HepG2 (cell line): Measurements from ENCODE around the gene COQ10B. TPM values are rescaled to one million over a fixed set of nuclear protein-coding genes. Genes with fewer than 3 reads are reported as not detected.

Source experiments
- ARNT ChIP-seq: fragments of 450-650 bp; IDR thresholded peaks from 2 replicates; pipeline ENCODE4 v1.6.1; 2017
- CHCHD3 ChIP-seq: sonication (generic); formaldehyde crosslinking; IDR thresholded peaks from 2 replicates; pipeline ENCODE4 v1.8.0; 2022; ENCODE audit warnings: mild to moderate bottlenecking, missing genetic modification reagents, moderate library complexity
- DMAP1 ChIP-seq: IDR thresholded peaks from 2 replicates; pipeline ENCODE4 v1.6.1; 2016
- ELF1 ChIP-seq: sonication (generic); formaldehyde crosslinking; IDR thresholded peaks from 2 replicates; pipeline ENCODE4 v1.4.0; 2020; ENCODE audit warnings: missing genetic modification reagents
- ELF4 ChIP-seq: sonication (generic); formaldehyde crosslinking; IDR thresholded peaks from 2 replicates; pipeline ENCODE4 v1.5.0; 2020; ENCODE audit warnings: missing genetic modification reagents, mild to moderate bottlenecking, moderate library complexity, borderline replicate concordance
- HBP1 ChIP-seq: IDR thresholded peaks from 2 replicates; pipeline ENCODE4 v1.6.1; 2016; ENCODE audit warnings: low read depth, control low read depth
- HOXA3 ChIP-seq: sonication (generic); formaldehyde crosslinking; IDR thresholded peaks from 2 replicates; pipeline ENCODE4 v1.5.0; 2020; ENCODE audit warnings: missing genetic modification reagents
- HOXD1 ChIP-seq: sonication (generic); formaldehyde crosslinking; IDR thresholded peaks from 2 replicates; pipeline ENCODE4 v1.5.0; 2020; ENCODE audit warnings: missing genetic modification reagents
- KAT8 ChIP-seq: IDR thresholded peaks from 2 replicates; pipeline ENCODE4 v1.6.1; 2016; ENCODE audit warnings: missing genetic modification reagents, missing compliant biosample characterization
- MXI1 ChIP-seq: IDR thresholded peaks from 3 replicates; pipeline ENCODE4 v1.6.1; 2012; ENCODE audit warnings: low read depth, low read length, inconsistent platforms, borderline replicate concordance
- NR2F1 ChIP-seq, 2 experiments: fragments of 450-650 bp in 1 of 2; formaldehyde crosslinking in 1 of 2; IDR thresholded peaks; 2 replicates each; pipeline versions ENCODE4 v1.5.0 to v1.6.1; 2016 to 2020; ENCODE audit warnings: mild to moderate bottlenecking in 1 of 2, missing compliant biosample characterization in 1 of 2, missing genetic modification reagents in 1 of 2, moderate library complexity in 1 of 2
- PLRG1 ChIP-seq: fragments of 450-650 bp; conservative IDR thresholded peaks from 2 replicates; pipeline ENCODE4 v1.6.1; 2016
- POGZ ChIP-seq: sonication (generic); formaldehyde crosslinking; IDR thresholded peaks from 2 replicates; pipeline ENCODE4 v1.4.0; 2020; ENCODE audit warnings: mild to moderate bottlenecking, missing genetic modification reagents
- RFX1 ChIP-seq: fragments of 450-650 bp; IDR thresholded peaks from 2 replicates; pipeline ENCODE4 v1.6.1; 2017
- SIN3B ChIP-seq: fragments of 150-350 bp; IDR thresholded peaks from 2 replicates; pipeline ENCODE4 v1.6.1; 2014; ENCODE audit warnings: low read length
- SMARCE1 ChIP-seq: fragments of 450-650 bp; IDR thresholded peaks from 2 replicates; pipeline ENCODE4 v1.6.1; 2017; ENCODE audit warnings: borderline replicate concordance
- SOX6 ChIP-seq, 2 experiments: fragments of 450-650 bp in 1 of 2; sonication (generic) in 1 of 2; formaldehyde crosslinking in 1 of 2; IDR thresholded peaks; 2 replicates each; pipeline versions ENCODE4 v1.4.0 to v1.6.1; 2017 to 2020; ENCODE audit warnings: antibody characterized with exemption in 1 of 2, mild to moderate bottlenecking in 1 of 2, missing genetic modification reagents in 1 of 2
- SRSF4 ChIP-seq: fragments of 200-400 bp; formaldehyde crosslinking; IDR thresholded peaks from one replicate; pipeline ENCODE4 v1.6.1; 2018; ENCODE audit warnings: mild to moderate bottlenecking, low read depth, low read length, moderate library complexity; ENCODE audit not compliant: poor library complexity, severe bottlenecking
- ZBTB38 ChIP-seq: sonication (generic); formaldehyde crosslinking; IDR thresholded peaks from 2 replicates; pipeline ENCODE4 v1.5.1; 2020; ENCODE audit warnings: mild to moderate bottlenecking, missing genetic modification reagents
- ZC3H4 ChIP-seq: sonication (generic); formaldehyde crosslinking; IDR thresholded peaks from 2 replicates; pipeline ENCODE4 v1.4.0; 2020; ENCODE audit warnings: missing genetic modification reagents, borderline replicate concordance
- ZNF224 ChIP-seq: sonication (generic); formaldehyde crosslinking; IDR thresholded peaks from 2 replicates; pipeline ENCODE4 v1.5.0; 2020; ENCODE audit warnings: mild to moderate bottlenecking, missing genetic modification reagents
- ZNF263 ChIP-seq: sonication (generic); formaldehyde crosslinking; IDR thresholded peaks from 2 replicates; pipeline ENCODE4 v1.4.0; 2020; ENCODE audit warnings: missing genetic modification reagents
- ZNF335 ChIP-seq: sonication (generic); formaldehyde crosslinking; IDR thresholded peaks from 2 replicates; pipeline ENCODE4 v1.4.0; 2020; ENCODE audit warnings: missing genetic modification reagents
- ZNF382 ChIP-seq: sonication (generic); formaldehyde crosslinking; IDR thresholded peaks from 2 replicates; pipeline ENCODE4 v1.5.0; 2020; ENCODE audit warnings: missing genetic modification reagents, mild to moderate bottlenecking, borderline replicate concordance
- ZNF570 ChIP-seq: sonication (generic); formaldehyde crosslinking; IDR thresholded peaks from 2 replicates; pipeline ENCODE4 v1.4.0; 2020; ENCODE audit warnings: mild to moderate bottlenecking, missing genetic modification reagents, borderline replicate concordance
- polyA plus RNA-seq, 8 experiments: library from polyadenylated mRNA; depleted of rRNA in 3 of 8; stranded (reverse) in 7 of 8; unstranded in 1 of 8; fragments of >200 nt; fragmentation: Illumina TruSeq in 4 of 8; extraction: Trizol in 4 of 8; gene quantifications; 2 replicates each; pipeline versions ENCODE4 v1.2.1 to v1.2.3, GENCODE V29; 2011 to 2016; ENCODE audit warnings: low read depth in 4 of 8, missing spikeins in 1 of 8, mixed read lengths in 1 of 8; ENCODE audit not compliant: insufficient read depth in 1 of 8
- total RNA-seq, 5 experiments: library from RNA; depleted of rRNA; stranded (reverse); fragments of >200 nt; fragmentation: Illumina TruSeq; extraction: Trizol; gene quantifications; 2 replicates each; pipeline ENCODE4 v1.2.3, GENCODE V29; 2016; ENCODE audit warnings: low read depth in 1 of 5
- TF ChIP-seq, protein P1 (sequence below): sonication (generic); formaldehyde crosslinking; IDR thresholded peaks from 2 replicates; pipeline ENCODE4 v1.4.0; 2020; ENCODE audit warnings: missing genetic modification reagents

COQ10B gene
- total and polyA plus RNA-seq, 2 of the 13 experiments (the other 11 are each of a cell fraction or from before 2014, with no cell fraction given), result 4.6 to 34.9 TPM

DNA sequence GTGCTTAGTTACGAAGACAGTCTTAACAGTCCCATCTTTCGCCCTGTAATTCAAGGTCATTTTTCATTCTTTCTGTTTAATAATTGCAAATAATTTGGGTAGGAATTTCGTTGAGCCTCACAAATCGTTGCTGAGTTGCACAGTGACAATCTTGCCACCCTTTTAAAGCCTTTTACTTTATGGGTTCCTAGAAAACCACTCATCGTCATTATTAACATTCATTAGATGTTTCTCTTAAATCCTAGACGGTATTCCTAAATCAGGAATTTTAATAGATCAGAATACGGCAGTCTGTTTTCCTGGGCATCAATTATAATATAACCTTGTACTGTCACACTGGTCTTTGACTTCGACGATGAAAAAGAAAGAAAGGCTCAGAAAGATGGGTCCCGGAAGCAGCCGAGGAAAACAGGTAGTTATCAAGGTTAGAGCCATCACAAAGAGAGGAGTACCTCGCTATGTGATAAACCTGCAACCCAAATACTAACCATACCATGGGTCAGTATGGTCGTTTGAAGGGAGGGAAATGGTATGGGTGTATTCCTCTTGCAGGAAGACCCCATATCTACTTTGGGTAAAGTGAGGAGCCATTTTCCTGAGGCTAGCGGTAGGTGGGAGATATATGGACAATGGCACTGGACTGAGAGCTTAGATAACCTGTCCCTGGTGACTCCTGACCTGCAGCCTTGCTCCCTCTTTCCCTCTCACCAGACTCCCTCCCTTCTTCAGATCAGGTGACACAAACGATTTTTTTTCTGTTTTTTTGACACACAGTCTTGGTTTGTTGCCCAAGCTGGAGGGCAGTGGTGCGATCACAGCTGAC is 17.5 kb upstream of the COQ10B start (continued):
- no peak for TF ChIP-seq ZNF570 (CRISPR knock-in tag)
- TF ChIP-seq HBP1 (CRISPR knock-in tag), result no peak
- no peak for TF ChIP-seq KAT8 (CRISPR knock-in tag)
- TF ChIP-seq ZNF263, result no peak
- no peak for TF ChIP-seq ZNF335 (CRISPR knock-in tag)
- TF ChIP-seq CHCHD3, result no peak
- TF ChIP-seq ZNF224 (CRISPR knock-in tag), result no peak
- TF ChIP-seq SMARCE1, result no peak
- no peak for TF ChIP-seq ZC3H4
- TF ChIP-seq ELF4 (CRISPR knock-in tag), result 0 out of 2 replicates have a peak, but pooled peaks have one; percentile 14
- peak; percentile 23; the same call in 1 of the 3 replicates for TF ChIP-seq MXI1
- TF ChIP-seq NR2F1 (CRISPR knock-in tag; IDR thresholded peaks at IDR 0.05), result no peak
- no peak for TF ChIP-seq SIN3B
- no peak for TF ChIP-seq RFX1
- no peak for TF ChIP-seq HOXD1 (CRISPR knock-in tag)
- no peak for TF ChIP-seq ARNT
- no peak for TF ChIP-seq SOX6 (IDR thresholded peaks at IDR 0.05)
- 0 out of 2 replicates have a peak, but pooled peaks have one; percentile 11 for TF ChIP-seq SOX6 (CRISPR knock-in tag; IDR thresholded peaks at IDR 0.05)
- TF ChIP-seq ZBTB38 (CRISPR knock-in tag), result 0 out of 2 replicates have a peak, but pooled peaks have one; percentile 45
- no peak for TF ChIP-seq POGZ (CRISPR knock-in tag)
- no peak for TF ChIP-seq PLRG1
- TF ChIP-seq SRSF4, result no peak
- peak; percentile 14; the same call in 1 of the 2 replicates for TF ChIP-seq HOXA3 (CRISPR knock-in tag)
- TF ChIP-seq DMAP1, result no peak
- TF ChIP-seq, protein P1, sequence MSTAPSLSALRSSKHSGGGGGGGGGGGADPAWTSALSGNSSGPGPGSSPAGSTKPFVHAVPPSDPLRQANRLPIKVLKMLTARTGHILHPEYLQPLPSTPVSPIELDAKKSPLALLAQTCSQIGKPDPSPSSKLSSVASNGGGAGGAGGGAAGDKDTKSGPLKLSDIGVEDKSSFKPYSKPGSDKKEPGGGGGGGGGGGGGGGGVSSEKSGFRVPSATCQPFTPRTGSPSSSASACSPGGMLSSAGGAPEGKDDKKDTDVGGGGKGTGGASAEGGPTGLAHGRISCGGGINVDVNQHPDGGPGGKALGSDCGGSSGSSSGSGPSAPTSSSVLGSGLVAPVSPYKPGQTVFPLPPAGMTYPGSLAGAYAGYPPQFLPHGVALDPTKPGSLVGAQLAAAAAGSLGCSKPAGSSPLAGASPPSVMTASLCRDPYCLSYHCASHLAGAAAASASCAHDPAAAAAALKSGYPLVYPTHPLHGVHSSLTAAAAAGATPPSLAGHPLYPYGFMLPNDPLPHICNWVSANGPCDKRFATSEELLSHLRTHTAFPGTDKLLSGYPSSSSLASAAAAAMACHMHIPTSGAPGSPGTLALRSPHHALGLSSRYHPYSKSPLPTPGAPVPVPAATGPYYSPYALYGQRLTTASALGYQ, result no peak
- peak; percentile 47; the same call in 1 of the 2 replicates for TF ChIP-seq ELF1 (CRISPR knock-in tag)
- no peak for TF ChIP-seq ZNF382
